Measurements from ENCODE around the gene HNRNPF. TPM values are rescaled to one million over a fixed set of nuclear protein-coding genes. Genes with fewer than 3 reads are reported as not detected.

Gene HNRNPF
- total RNA-seq, 1 donor from 2014 or later, result 101 TPM

DNA sequence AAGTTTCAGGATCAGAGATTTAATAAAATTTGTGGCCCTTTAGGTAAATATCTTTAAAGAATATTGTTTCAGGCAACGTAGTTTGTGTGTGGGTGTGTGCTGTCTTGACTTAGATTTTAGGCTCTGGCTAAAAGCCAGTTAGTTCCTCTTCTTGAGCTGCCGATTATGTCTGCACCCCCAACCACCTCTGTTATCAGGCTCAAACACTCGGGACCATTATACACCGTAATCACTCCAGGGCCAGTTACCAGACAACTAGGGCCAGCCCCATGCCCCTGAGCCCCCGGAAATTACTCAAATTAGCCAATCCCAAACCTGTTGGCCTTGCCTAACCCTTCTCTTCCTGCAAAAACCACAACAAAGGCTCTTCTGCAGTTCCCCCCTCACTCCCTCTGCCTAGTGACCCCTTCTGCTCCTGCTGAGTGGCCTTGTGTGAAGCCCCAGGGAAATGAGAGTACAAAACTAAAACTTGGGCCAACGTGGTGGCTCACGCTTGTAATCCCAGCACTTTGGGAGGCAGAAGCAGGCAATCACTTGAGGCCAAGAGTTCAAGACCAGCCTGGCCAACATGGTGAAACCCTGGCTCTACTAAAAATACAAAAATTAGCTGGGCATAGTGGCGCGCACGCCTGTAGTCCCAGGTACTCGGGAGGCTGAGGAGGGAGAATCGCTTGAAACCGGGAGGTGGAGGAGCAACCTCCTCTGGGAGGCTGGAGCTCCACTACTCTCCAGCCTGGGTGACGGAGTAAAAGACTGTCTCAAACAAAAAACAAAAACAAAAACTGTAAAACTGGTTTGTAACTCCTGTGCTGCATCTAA is 9.2 kb upstream of the HNRNPF start:
- Histone ChIP-seq H3K36me3 (no peaks in the 10 kb centered on the region), H3K27ac (no peak overlapping the region), H3K4me1 (peaks cover 0 to 12% of the 10 kb centered on the region in 2 donors), H3K27me3 (no peaks in the 10 kb centered on the region), H3K4me3 (no peak overlapping the region), H3K9me3 (no peaks in the 10 kb centered on the region)
- no peak for DNase-seq (ENCODE audit: low spot score in 2 of 2)
- TF ChIP-seq, protein P1, sequence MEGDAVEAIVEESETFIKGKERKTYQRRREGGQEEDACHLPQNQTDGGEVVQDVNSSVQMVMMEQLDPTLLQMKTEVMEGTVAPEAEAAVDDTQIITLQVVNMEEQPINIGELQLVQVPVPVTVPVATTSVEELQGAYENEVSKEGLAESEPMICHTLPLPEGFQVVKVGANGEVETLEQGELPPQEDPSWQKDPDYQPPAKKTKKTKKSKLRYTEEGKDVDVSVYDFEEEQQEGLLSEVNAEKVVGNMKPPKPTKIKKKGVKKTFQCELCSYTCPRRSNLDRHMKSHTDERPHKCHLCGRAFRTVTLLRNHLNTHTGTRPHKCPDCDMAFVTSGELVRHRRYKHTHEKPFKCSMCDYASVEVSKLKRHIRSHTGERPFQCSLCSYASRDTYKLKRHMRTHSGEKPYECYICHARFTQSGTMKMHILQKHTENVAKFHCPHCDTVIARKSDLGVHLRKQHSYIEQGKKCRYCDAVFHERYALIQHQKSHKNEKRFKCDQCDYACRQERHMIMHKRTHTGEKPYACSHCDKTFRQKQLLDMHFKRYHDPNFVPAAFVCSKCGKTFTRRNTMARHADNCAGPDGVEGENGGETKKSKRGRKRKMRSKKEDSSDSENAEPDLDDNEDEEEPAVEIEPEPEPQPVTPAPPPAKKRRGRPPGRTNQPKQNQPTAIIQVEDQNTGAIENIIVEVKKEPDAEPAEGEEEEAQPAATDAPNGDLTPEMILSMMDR (IDR thresholded peaks at IDR 0.05), result no peak
- intact Hi-C loops (cut with DNase I), result no loop called here

DNA sequence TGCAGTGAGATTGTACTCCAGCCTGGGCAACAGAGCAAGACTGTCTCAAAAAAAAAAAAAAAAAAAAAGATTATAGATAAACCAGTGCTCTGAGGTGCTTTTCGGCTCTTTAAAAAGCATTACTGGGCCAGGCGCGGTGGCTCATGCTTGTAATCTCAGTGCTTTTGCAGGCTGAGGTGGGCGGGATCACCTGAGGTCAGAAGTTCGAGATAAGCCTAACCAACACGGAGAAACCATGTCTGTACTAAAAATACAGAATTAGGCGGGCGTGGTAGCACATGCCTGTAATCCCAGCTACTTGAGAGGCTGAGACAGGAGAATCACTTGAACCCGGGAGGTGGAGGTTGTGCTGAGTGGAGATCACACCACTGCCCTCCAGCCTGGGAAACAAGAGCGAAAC is 6.6 kb upstream of the HNRNPF start:
- Histone ChIP-seq H3K4me3 (no peak overlapping the region), H3K4me1 (peaks cover 0 to 5% of the 10 kb centered on the region in 2 donors), H3K27me3 (no peaks in the 10 kb centered on the region), H3K9me3 (no peaks in the 10 kb centered on the region), H3K36me3 (no peaks in the 10 kb centered on the region), H3K27ac (no peak overlapping the region)
- TF ChIP-seq, protein P1 (IDR thresholded peaks at IDR 0.05), result no peak
- intact Hi-C loops (cut with DNase I), result no loop called here
- DNase-seq (ENCODE audit: low spot score in 2 of 2), result no peak

DNA sequence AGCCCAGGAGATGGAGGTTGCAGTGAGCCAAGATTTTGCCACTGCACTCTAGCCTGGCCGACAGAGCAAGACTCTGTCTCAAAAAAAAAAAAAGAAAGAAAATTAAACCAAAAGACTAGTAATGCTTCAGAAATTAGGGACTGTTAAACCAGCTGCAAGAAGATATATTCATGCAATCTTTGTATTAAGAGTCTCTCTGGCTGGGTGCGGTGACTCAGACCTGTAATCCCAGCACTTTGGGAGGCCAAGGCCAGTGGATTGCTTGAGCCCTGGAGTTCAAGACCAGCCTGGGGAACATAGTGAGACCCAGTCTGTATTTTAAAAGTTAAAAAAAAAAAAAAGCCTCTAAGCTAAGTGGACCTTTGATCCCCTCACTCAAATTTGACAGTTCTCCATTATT is 2.5 kb upstream of the HNRNPF start:
- intact Hi-C loops (cut with DNase I), result no loop called here
- Histone ChIP-seq H3K4me3 (no peak overlapping the region), H3K4me1 (peaks cover 2 to 9% of the 10 kb centered on the region in 2 donors), H3K9me3 (no peaks in the 10 kb centered on the region), H3K27ac (no peak overlapping the region), H3K27me3 (no peaks in the 10 kb centered on the region), H3K36me3 (no peaks in the 10 kb centered on the region)
- TF ChIP-seq, protein P1 (IDR thresholded peaks at IDR 0.05), result no peak
- no peak for DNase-seq (ENCODE audit: low spot score in 2 of 2)

DNA sequence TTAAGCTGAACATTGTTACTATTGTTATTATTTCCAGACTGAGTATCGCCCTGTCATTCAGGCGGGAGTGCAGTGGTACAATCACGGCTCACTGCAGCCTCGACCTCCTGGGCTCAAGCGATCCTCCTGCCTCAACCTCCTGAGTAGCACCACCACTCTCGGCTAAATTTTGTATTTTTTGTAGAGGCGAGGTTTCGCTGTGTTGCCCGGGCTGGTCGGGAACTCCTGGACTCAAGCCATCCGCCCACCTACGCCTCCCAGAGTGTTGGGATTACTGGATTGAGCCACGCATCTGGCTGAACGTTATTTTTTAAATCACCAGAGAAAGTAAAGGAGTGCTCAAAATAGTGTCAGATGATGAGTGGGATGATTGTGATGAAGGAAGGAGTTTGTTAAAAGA is 1.4 kb upstream of the HNRNPF start:
- no peaks in the 10 kb centered on the region for H3K27me3 ChIP-seq
- H3K9me3 ChIP-seq, result no peaks in the 10 kb centered on the region
- H3K4me1 ChIP-seq, result peaks cover 6 to 21% of the 10 kb centered on the region in 2 donors
- no peaks in the 10 kb centered on the region for H3K36me3 ChIP-seq
- no peak overlapping the region for H3K27ac ChIP-seq
- DNase-seq (ENCODE audit: low spot score in 2 of 2), result peak in 1 of 2 donors; percentile 58
- peak overlapping the region in 1 of 2 donors; percentile 85 for H3K4me3 ChIP-seq
- intact Hi-C loops (cut with DNase I), result no loop called here
- TF ChIP-seq, protein P1 (IDR thresholded peaks at IDR 0.05), result no peak

DNA sequence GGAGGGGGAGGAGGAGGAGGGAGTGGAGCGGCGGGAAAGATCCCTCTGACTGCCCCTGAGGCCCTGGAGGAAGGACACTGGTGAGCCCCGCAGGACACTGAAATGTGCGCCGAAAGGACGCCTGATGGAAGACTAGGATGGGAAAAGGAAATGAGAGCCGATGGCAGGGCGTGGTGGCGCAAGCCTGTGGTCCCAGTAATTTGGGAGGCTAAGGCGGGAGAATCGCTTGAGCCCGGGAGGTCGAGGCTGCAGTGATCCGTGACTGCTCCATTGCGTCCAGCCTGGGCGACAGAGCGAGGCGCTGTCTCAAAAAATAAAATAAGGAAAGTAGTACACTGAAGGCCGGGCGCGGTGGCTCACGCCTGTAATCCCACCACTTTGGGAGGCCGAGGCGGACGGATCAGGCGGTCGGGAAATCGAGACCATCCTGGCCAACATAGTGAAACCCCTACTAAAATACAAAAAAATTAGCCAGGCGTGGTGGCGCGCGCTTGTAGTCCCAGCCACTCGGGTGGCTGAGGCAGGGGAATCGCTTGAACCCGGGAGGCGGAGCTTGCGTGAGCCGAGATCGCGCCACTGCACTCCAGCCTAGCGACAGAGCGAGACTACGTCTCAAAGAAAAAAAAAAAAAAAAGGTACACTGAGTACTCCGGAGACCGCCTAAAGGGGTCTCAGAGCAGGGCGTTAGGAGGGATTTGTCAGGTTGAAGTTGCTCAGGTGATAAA is 561 bp upstream of the HNRNPF start:
- H3K9me3 ChIP-seq, result no peaks in the 10 kb centered on the region
- DNase-seq (ENCODE audit: low spot score in 2 of 2), result no peak
- H3K36me3 ChIP-seq, result no peaks in the 10 kb centered on the region
- H3K27me3 ChIP-seq, result no peaks in the 10 kb centered on the region
- H3K4me1 ChIP-seq, result peaks cover 6 to 29% of the 10 kb centered on the region in 2 donors
- intact Hi-C loops (cut with DNase I), result loop anchor here (1.0 to 5.0 kb wide), 3 partner anchors 11 to 1158 kb away; partner anchors contain the start of gene CSGALNACT2
- H3K4me3 ChIP-seq, result peak overlapping the region; percentile 81 to 85
- TF ChIP-seq, protein P1 (IDR thresholded peaks at IDR 0.05), result peak in 1 of 3 experiments; percentile 10
- H3K27ac ChIP-seq, result peak overlapping the region; percentile 100

All from ascending aorta (tissue), 2 donors.